ENCODE results near the gene PHACTR4.
"Not testable (repeated sequence)": the region's sequence is repeated elsewhere in the genome, so short reads cannot be mapped to it uniquely, and the experiment has no call there.

The PHACTR4 gene

DNA sequence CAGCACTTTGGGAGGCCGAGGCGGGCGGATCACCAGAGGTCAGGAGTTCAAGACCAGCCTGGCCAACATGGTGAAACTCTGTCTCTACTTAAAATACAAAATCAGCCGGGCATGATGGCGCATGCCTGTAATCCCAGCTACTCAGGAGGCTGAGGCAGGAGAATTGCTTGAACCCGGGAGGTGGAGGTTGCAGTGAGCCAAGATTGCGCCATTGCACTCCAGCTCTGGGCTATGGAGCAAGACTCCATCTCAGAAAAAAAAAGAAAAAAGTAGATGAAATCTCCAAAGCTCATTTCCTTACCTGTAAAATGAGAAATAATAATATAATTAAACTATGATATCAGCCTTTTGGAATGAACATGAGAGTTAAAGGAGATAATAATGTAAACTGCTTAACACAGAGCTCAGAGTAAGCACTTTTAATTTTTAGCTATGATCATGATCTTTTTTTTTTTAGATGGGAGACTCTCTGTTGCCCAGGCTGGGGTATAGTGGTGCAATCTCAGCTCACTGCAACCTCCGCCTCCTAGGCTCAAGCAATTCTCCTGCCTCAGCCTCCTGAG, 16.2 kb upstream of the PHACTR4 start:
- not testable (repeated sequence) for ATAC-seq (ENCODE audit: low read depth); H3K27ac Mint-ChIP-seq; H3K27me3 Mint-ChIP-seq; H3K36me3 Mint-ChIP-seq; H3K4me1 Mint-ChIP-seq; DNase-seq (ENCODE audit: low spot score in 2 of 2); H3K9me3 Mint-ChIP-seq; H3K4me3 Mint-ChIP-seq

DNA sequence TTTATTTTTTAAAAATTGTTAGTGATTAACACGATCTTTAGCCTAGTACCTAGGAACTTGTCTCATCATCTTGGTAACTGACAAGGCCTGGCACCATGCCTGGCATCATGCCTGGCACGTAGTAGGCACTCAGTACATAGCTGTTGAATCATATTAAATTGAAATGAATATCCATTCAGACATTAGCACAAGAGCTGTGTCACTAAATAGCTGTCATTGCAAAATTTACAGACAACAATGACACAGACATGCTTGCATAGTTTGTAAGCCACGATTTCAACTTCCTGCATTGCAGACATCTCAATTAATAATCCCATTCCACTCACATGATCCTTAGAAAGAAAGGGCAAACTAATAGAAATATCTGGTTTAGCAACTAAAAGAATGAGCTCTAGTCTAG, 15.4 kb upstream of the PHACTR4 start:
- Mint-ChIP-seq H3K4me3 (no peak overlapping the region), H3K36me3 (no peaks in the 10 kb centered on the region), H3K27me3 (peaks cover 1% of the 10 kb centered on the region), H3K27ac (no peak overlapping the region), H3K9me3 (no peaks in the 10 kb centered on the region), H3K4me1 (peaks cover 2% of the 10 kb centered on the region)
- no peak for ATAC-seq (ENCODE audit: low read depth)
- no peak for DNase-seq (ENCODE audit: low spot score in 2 of 2)

DNA sequence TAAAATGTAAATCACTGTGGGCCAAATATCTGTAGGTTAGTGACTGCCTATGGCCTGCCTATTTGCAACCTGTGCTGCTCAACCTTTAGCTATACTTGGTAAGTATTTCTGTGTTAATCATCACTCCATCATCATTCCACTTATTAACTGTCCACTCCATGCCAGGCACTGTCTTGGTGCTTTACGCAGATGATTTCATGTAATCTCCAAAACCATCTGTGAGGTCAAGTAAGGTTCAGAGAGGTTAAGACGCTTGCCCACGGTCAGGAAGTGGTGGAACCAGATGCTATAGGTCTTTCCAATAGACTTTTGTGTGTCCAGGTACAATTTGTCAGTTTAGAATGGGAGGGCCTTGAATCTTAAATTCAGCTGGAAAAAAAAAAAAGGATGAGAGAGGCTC, 10.8 kb upstream of the PHACTR4 start:
- Mint-ChIP-seq H3K36me3 (no peaks in the 10 kb centered on the region), H3K27ac (no peak overlapping the region), H3K4me3 (no peak overlapping the region), H3K4me1 (peaks cover 4% of the 10 kb centered on the region), H3K27me3 (peaks cover 1% of the 10 kb centered on the region), H3K9me3 (no peaks in the 10 kb centered on the region)
- no peak for DNase-seq (ENCODE audit: low spot score in 2 of 2)
- no peak for ATAC-seq (ENCODE audit: low read depth)

DNA sequence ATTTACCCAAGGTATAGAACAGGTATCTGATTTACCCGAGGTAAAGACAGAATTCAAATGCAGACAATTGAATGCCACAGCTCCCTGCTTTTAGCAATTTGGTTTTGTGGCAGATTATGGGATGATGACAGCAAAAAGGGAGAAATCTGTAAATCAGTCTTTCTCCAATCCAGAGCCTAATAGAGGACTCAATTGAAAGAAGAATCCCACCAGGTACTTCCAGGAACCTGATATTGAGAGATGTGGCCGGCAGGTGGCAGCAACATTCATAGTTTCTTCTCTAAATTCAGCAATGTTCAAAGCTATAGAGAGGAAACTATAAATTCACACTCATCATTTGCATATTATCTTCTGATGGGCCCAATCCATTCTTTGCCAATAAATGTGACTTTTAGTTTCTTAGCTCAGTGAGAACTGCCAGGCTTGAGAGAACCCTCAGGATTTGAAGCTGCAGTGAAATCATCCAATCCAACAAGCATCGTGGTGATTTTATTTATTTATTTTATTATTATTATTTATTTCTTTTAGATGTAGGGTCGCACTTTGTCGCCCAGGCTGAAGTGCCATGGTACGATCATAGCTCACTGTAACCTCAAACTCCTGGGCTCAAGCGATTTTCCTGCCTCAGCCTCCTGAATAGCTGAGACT, 9.8 kb upstream of the PHACTR4 start:
- H3K27me3 Mint-ChIP-seq = peaks cover 1% of the 10 kb centered on the region
- ATAC-seq (ENCODE audit: low read depth) (peak; percentile 85), DNase-seq (ENCODE audit: low spot score in 2 of 2) (peak; percentile 51 to 54)
- H3K36me3 Mint-ChIP-seq = no peaks in the 10 kb centered on the region
- no peaks in the 10 kb centered on the region for H3K9me3 Mint-ChIP-seq
- no peak overlapping the region for H3K27ac Mint-ChIP-seq
- H3K4me1 Mint-ChIP-seq = peaks cover 2% of the 10 kb centered on the region
- H3K4me3 Mint-ChIP-seq = no peak overlapping the region

DNA sequence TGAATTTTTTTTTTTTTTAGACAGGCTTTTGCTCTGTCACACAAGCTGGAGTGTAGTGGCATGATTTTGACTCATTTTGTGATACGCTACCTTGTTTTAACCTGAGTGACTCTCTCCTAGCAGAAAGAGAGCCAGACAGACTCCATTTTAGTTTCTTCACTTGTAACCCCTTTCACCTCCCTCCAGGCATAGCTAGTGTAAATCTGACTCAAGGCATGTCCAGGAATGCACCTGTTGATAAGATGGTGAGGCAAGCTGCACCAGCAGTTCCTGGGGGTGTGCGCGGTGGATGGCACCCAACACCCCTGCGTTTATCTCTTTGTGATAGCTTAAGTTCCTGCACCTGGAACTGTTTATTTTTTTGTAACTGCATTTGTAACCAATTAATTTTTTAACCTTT, 4.7 kb upstream of the PHACTR4 start:
- ATAC-seq (ENCODE audit: low read depth) (no peak), DNase-seq (ENCODE audit: low spot score in 2 of 2) (no peak)
- Mint-ChIP-seq H3K36me3 (no peaks in the 10 kb centered on the region), H3K9me3 (no peaks in the 10 kb centered on the region), H3K27ac (no peak overlapping the region), H3K4me3 (no peak overlapping the region), H3K4me1 (peaks cover 5% of the 10 kb centered on the region), H3K27me3 (no peaks in the 10 kb centered on the region)

DNA sequence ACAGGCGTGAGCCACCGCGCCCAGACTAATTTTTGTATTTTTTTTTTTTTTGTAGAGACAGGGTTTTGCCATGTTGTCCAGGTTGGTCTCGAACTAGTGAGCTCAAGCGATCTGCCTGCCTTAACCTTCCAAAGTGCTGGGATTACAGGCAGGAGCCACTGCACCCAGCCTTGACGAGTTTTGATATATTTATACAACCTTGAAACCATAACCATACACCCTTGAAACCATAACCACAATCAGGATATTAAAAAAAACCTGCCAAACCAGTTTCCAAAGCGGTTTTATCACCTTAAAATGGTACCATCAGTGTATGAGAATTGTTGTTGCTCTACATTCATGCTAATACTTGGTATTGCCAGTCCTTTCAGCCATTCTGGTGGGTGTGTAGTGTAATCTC, 3.7 kb upstream of the PHACTR4 start:
- Mint-ChIP-seq H3K4me1 (peaks cover 10% of the 10 kb centered on the region), H3K27me3 (no peaks in the 10 kb centered on the region), H3K9me3 (no peaks in the 10 kb centered on the region), H3K36me3 (no peaks in the 10 kb centered on the region), H3K27ac (no peak overlapping the region), H3K4me3 (no peak overlapping the region)
- DNase-seq (ENCODE audit: low spot score in 2 of 2) (no peak), ATAC-seq (ENCODE audit: low read depth) (no peak)

DNA sequence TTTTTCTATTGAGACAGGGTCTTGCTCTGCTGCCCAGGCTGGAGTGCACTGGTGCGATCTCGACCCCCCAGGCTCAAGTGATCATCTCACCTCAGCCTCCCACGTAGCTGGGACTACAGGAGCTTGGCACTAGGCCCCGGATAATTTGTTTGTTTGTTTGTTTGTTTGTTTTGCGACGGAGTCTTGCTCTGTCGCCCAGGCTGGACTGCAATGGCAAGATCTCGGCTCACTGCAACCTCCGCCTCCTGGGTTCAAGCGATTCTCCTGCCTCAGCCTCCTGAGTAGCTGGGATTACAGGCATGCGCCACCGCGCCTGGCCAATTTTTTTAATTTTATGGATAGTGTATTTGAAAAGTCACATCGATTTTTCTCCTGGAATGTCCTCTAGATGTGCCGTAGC, 932 bp upstream of the PHACTR4 start:
- Mint-ChIP-seq H3K4me3 (peak overlapping the region; percentile 94), H3K27ac (peak overlapping the region; percentile 86), H3K4me1 (peaks cover 14% of the 10 kb centered on the region)
- DNase-seq (ENCODE audit: low spot score in 2 of 2); H3K36me3 Mint-ChIP-seq; H3K9me3 Mint-ChIP-seq; ATAC-seq (ENCODE audit: low read depth); H3K27me3 Mint-ChIP-seq: not testable (repeated sequence)

DNA sequence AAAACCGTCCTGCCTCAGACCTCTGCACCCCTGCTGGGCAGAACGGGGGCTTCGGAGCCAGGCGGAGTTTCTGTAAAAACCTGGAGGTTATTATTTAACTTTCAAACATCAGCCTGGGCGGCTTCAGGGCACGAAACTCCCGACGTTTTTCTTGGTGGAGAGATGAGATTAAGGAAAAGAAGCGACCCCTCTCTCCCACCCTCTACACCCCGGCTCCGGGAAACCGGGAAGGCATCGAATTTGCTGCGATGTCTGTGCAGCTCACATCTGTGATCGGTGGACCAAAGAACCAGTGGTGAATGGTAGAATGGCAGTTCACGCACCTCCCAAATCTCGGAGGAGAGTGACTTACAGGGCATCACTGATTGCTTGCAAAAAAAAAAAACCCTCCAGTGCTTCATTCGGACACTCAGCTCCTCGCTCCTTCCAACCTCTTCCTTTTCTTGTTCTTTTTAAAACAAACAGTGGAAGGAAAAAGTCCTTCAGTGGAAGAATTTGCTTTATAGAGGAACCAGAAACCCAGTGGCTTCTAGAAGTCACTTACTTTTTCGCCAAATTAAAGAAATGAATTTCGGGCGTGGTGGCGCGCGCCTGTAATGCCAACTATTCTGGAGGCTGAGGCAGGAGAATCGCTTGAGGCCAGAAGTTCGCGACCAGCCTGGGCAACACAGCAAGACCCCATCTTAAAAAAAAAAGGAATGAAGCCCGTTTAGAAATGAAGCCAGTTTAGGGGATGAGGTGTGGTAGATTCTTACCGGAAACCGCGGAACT, 884 bp downstream of the PHACTR4 start:
- H3K4me1 Mint-ChIP-seq = peaks cover 14% of the 10 kb centered on the region
- DNase-seq (ENCODE audit: low spot score in 2 of 2) = peak in 1 of 2 donors; percentile 19

DNA sequence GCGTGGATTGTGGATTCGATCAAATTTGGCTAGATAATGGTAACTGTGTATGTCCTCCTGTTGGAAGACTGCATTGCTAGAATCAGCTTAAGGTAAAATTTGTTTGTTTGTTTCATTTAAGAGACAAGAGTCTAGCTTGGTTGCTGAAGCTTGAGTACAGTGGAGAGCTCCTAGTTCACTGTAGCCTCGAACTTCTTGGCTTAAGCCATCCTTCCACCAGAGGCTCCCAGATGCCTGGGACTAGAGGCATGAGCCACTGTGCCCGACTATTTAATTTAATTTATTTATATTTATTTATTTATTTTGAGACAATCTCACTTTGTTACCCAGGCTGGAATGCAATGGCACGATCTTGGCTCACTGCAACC, 1.5 kb downstream of the PHACTR4 start:
- Mint-ChIP-seq H3K36me3 (no peaks in the 10 kb centered on the region), H3K27me3 (no peaks in the 10 kb centered on the region), H3K27ac (no peak overlapping the region), H3K4me1 (peaks cover 14% of the 10 kb centered on the region), H3K9me3 (no peaks in the 10 kb centered on the region), H3K4me3 (peak overlapping the region; percentile 94)
- DNase-seq (ENCODE audit: low spot score in 2 of 2) (no peak), ATAC-seq (ENCODE audit: low read depth) (no peak)

More for the DNA sequence above, 884 bp downstream of the PHACTR4 start:
- Mint-ChIP-seq H3K36me3 (no peaks in the 10 kb centered on the region), H3K27me3 (no peaks in the 10 kb centered on the region), H3K9me3 (no peaks in the 10 kb centered on the region), H3K27ac (peak overlapping the region; percentile 86), H3K4me3 (peak overlapping the region; percentile 94)
- peak; percentile 56 for ATAC-seq (ENCODE audit: low read depth)

DNA sequence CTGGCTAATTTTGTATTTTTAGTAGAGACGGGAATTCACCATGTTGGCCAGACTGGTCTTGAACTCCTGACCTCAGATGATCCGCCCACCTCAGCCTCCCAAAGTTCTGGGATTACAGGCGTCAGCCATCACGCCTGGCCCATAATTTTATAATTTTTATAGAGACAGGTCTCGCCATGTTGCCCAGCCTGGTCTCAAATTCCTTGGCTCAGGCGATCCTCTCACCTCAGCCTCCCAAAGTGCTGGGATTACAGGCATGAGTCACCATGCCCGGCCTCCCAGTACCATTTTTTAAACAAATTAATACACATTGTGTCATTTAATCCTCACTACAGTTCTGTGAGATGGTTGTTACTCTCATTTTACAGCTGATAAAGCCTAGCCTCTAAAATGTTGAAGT, 3.9 kb downstream of the PHACTR4 start:
- H3K27me3 Mint-ChIP-seq; H3K9me3 Mint-ChIP-seq; H3K4me3 Mint-ChIP-seq; DNase-seq (ENCODE audit: low spot score in 2 of 2); H3K36me3 Mint-ChIP-seq; ATAC-seq (ENCODE audit: low read depth); H3K27ac Mint-ChIP-seq: not testable (repeated sequence)
- peaks cover 15% of the 10 kb centered on the region for H3K4me1 Mint-ChIP-seq

DNA sequence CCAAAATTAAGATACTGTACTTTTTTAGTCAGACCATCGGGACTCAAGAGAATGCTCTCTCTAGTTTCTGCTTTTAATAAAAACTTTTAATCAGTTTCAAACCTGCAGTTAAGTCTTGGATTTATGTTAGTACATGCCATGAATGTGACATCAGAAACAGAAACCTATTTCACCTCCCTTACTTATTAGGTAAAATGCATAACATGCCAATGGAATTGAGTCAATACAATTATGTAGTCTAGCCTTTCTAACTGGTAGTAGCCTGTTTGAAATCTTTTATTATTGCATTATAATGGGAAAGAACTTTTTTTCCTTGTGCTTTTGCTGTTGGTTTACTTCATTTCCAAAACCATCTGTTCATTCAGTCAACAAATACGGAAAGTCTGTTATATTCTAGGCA, 4.8 kb downstream of the PHACTR4 start:
- ATAC-seq (ENCODE audit: low read depth) (no peak), DNase-seq (ENCODE audit: low spot score in 2 of 2) (no peak)
- Mint-ChIP-seq H3K27ac (no peak overlapping the region), H3K4me3 (no peak overlapping the region), H3K4me1 (peaks cover 15% of the 10 kb centered on the region), H3K9me3 (no peaks in the 10 kb centered on the region), H3K36me3 (no peaks in the 10 kb centered on the region), H3K27me3 (no peaks in the 10 kb centered on the region)

DNA sequence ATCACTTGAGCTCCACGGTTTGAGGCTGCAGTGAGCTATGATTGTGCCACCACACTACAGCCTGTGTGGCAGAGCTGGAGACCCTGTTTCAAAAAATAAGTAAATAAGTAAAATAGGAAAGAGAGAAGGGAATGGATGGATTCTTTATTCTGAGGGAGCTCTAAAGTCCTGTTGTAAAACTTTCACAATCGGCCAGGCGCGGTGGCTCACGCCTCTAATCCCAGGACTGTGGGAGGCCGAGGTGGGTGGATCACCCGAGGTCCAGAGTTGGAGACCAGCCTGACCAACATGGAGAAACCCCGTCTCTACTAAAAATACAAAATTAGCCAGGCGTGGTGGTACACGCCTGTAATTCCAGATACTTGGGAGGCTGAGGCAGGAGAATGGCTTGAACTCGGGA, 6.1 kb downstream of the PHACTR4 start:
- not testable (repeated sequence) for DNase-seq (ENCODE audit: low spot score in 2 of 2); H3K9me3 Mint-ChIP-seq; H3K4me3 Mint-ChIP-seq; H3K27me3 Mint-ChIP-seq; H3K27ac Mint-ChIP-seq; H3K36me3 Mint-ChIP-seq; ATAC-seq (ENCODE audit: low read depth)
- H3K4me1 Mint-ChIP-seq = peaks cover 17% of the 10 kb centered on the region

DNA sequence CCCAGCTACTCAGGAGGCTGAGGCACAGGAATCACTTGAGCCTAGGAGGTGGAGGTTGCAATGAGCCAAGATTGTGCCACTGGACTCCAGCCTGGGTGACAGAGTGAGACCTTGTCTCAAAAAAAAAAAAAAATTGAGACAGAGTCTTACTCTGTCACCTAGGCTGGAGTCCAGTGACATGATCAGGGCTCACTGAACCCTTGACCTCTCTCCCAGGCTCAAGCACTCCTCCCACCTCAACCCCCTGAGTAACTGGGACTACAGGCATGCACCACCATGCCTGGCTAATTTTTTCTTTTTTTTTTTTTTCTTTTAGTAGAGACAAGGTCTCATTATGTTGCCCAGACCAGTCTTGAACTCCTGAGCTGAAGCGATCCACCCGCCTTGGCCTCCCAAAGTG, 6.7 kb downstream of the PHACTR4 start:
- not testable (repeated sequence) for H3K27me3 Mint-ChIP-seq; DNase-seq (ENCODE audit: low spot score in 2 of 2); ATAC-seq (ENCODE audit: low read depth); H3K27ac Mint-ChIP-seq; H3K4me3 Mint-ChIP-seq; H3K36me3 Mint-ChIP-seq; H3K9me3 Mint-ChIP-seq
- peaks cover 15% of the 10 kb centered on the region for H3K4me1 Mint-ChIP-seq

DNA sequence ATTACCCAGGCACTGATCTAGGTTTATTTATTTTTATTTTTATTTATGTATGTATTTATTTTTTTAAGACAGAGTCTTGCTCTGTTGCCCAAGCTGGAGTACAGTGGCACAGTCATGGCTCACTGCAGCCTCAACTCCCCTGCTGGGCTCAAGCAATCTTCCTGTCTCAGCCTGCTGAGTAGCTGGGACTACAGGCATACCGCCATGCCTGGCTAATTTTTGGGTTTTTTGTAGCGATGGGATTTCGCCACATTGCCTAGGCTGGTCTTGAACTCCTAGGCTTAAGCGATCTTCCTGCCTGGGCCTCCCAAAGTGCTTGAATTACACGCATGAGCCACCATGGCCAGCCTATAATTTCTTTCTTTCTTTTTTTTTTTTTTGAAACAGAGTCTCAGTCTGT, 9.4 kb downstream of the PHACTR4 start:
- peaks cover 1% of the 10 kb centered on the region for H3K9me3 Mint-ChIP-seq
- no peaks in the 10 kb centered on the region for H3K27me3 Mint-ChIP-seq
- DNase-seq (ENCODE audit: low spot score in 2 of 2) (no peak), ATAC-seq (ENCODE audit: low read depth) (no peak)
- peak overlapping the region; percentile 8 for H3K27ac Mint-ChIP-seq
- peaks cover 15% of the 10 kb centered on the region for H3K4me1 Mint-ChIP-seq
- no peak overlapping the region for H3K4me3 Mint-ChIP-seq
- H3K36me3 Mint-ChIP-seq = peaks cover 14% of the 10 kb centered on the region
